Keratinocyte (primary cell): Measurements from ENCODE around the gene SPIRE1. TPM values are rescaled to one million over a fixed set of nuclear protein-coding genes. Genes with fewer than 3 reads are reported as not detected.

Source experiments
- DNase-seq: peaks from one replicate; pipeline ENCODE4 v3.0.0-alpha.2; 2011; ENCODE audit warnings: low read depth, missing footprints, low spot score
- FAIRE-seq: peaks from 2 replicates; lab custom pipeline; 2011; peaks lifted over from hg19 to GRCh38; lab: Jason Lieb, UNC
- H2AFZ ChIP-seq: 2 replicates; pipeline ENCODE4 v1.6.0; 2012; ENCODE audit warnings: low read length, control low read depth, inconsistent platforms; ENCODE audit not compliant: control insufficient read depth
- H3K27ac ChIP-seq: 2 replicates; pipeline ENCODE4 v1.5.1; 2011; ENCODE audit warnings: low read length; ENCODE audit not compliant: control insufficient read depth, insufficient read depth
- H3K27me3 ChIP-seq: 3 replicates; pipeline ENCODE4 v1.6.0; 2011; ENCODE audit warnings: low read length; ENCODE audit not compliant: control insufficient read depth, insufficient read depth; ENCODE audit errors: extremely low read depth
- H3K36me3 ChIP-seq, 2 experiments: 2 replicates in 1 of 2; 3 replicates in 1 of 2; pipeline ENCODE4 v1.5.1; 2011; ENCODE audit warnings: low read length in 2 of 2, mild to moderate bottlenecking in 1 of 2; ENCODE audit not compliant: control insufficient read depth in 2 of 2, insufficient read depth in 2 of 2; ENCODE audit errors: extremely low read depth in 1 of 2
- H3K4me1 ChIP-seq: 3 replicates; pipeline ENCODE4 v1.5.1; 2011; ENCODE audit warnings: low read length; ENCODE audit not compliant: control insufficient read depth, insufficient read depth; ENCODE audit errors: extremely low read depth
- H3K4me2 ChIP-seq: 3 replicates; pipeline ENCODE4 v1.6.0; 2011; ENCODE audit warnings: low read depth, low read length; ENCODE audit not compliant: control insufficient read depth, insufficient read depth; ENCODE audit errors: extremely low read depth
- H3K4me3 ChIP-seq, 3 experiments: fragments of 200-600 bp in 1 of 3; sonication (generic) in 1 of 3; 2 replicates in 2 of 3; 3 replicates in 1 of 3; pipeline ENCODE4 v1.5.1; 2011 to 2016; ENCODE audit warnings: low read length in 3 of 3, mild to moderate bottlenecking in 3 of 3, control low read depth in 2 of 3, inconsistent platforms in 1 of 3, low read depth in 1 of 3, mixed read lengths in 1 of 3, mixed run types in 1 of 3, moderate library complexity in 1 of 3; ENCODE audit not compliant: control insufficient read depth in 2 of 3, insufficient read depth in 2 of 3; ENCODE audit errors: extremely low read depth in 1 of 3
- H3K79me2 ChIP-seq: 2 replicates; pipeline ENCODE4 v1.6.0; 2012; ENCODE audit warnings: low read length; ENCODE audit not compliant: control insufficient read depth, insufficient read depth
- H3K9ac ChIP-seq: 3 replicates; pipeline ENCODE4 v1.6.0; 2011; ENCODE audit warnings: low read length; ENCODE audit not compliant: control insufficient read depth, insufficient read depth; ENCODE audit errors: extremely low read depth
- H3K9me1 ChIP-seq: 3 replicates; pipeline ENCODE4 v1.6.0; 2011; ENCODE audit warnings: low read length; ENCODE audit not compliant: control insufficient read depth, insufficient read depth; ENCODE audit errors: extremely low read depth
- H3K9me3 ChIP-seq: 2 replicates; pipeline ENCODE4 v1.5.1; 2012; ENCODE audit warnings: low read depth, low read length; ENCODE audit not compliant: control insufficient read depth
- H4K20me1 ChIP-seq: 3 replicates; pipeline ENCODE4 v1.6.0; 2011; ENCODE audit warnings: low read length; ENCODE audit not compliant: control insufficient read depth, insufficient read depth; ENCODE audit errors: extremely low read depth
- EZH2 ChIP-seq: IDR thresholded peaks from one replicate; pipeline ENCODE4 v1.6.1; 2012; ENCODE audit warnings: inconsistent platforms, mild to moderate bottlenecking, low read length, moderate library complexity
- dilution Hi-C: fragments of 300-500 bp; cut with MboI; formaldehyde crosslinking; loops from one replicate; pipeline ENCODE4 v1.7.0; 2020; ENCODE audit warnings: low sequenced_read_pairs; ENCODE audit not compliant: extremely low pct_ligation_motif_present
- polyA plus RNA-seq, 5 experiments: library from polyadenylated mRNA; depleted of rRNA in 3 of 5; stranded (reverse) in 3 of 5; stranded (forward) in 1 of 5; unstranded in 1 of 5; fragments of >200 nt; gene quantifications; 1 replicate in 1 of 5; 2 replicates in 3 of 5; 3 replicates in 1 of 5; pipeline versions ENCODE4 v1.2.1 to v1.2.3, GENCODE V29; 2011 to 2012; ENCODE audit warnings: missing spikeins in 2 of 5, low read depth in 1 of 5, low replicate concordance in 1 of 5
- TF ChIP-seq, protein P1 (sequence below), 3 experiments: IDR thresholded peaks in 1 of 3; conservative IDR thresholded peaks in 1 of 3; optimal IDR thresholded peaks in 1 of 3; 2 replicates in 2 of 3; 3 replicates in 1 of 3; pipeline versions ENCODE3 to v1.5.1; 2011; ENCODE audit warnings: low read length in 3 of 3, mild to moderate bottlenecking in 3 of 3, moderate library complexity in 2 of 3, control low read depth in 1 of 3, inconsistent platforms in 1 of 3; ENCODE audit not compliant: insufficient read depth in 2 of 3; ENCODE audit errors: extremely low read depth in 1 of 3

Gene SPIRE1
- polyA plus RNA-seq, 1 donor (not counting 4 experiments of a cell fraction or from before 2014, with no cell fraction given), result 20.6 TPM

DNA sequence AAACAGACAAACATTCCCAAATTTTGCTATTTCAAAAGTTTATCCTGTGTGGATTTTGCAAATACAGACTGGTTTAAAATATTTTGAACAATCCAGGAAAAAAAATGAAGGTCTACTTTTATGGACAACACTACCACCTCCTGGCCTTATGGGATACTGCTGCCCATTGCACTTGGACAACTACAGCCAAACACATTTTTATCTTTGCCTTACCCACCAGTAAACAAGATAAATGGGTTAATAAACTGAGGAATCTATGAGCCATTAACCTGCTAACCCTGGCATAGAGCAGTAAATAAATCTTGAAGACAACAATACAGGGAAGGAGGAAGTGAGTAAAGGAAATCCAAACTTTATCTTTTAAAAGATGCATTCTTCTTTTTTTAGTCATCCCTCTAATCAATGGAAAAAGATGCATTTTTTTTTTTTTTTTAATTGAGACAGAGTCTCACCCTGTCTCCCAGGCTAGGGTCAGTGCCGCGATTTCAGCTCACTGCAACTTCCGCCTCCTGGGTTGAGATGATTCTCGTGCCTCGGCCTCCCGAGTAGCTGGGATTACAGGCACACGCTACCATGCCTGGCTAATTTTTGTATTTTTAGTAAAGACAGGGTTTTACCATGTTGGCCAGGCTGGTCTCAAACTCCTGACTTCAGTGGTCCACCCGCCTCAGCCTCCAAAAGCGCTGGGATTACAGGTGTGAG, 2.1 kb upstream of the SPIRE1 start:
- no peak overlapping the region for H3K4me2 ChIP-seq
- DNase-seq (no peak), FAIRE-seq (peak; percentile 89)
- no peak overlapping the region for H3K4me3 ChIP-seq
- TF ChIP-seq, protein P1, sequence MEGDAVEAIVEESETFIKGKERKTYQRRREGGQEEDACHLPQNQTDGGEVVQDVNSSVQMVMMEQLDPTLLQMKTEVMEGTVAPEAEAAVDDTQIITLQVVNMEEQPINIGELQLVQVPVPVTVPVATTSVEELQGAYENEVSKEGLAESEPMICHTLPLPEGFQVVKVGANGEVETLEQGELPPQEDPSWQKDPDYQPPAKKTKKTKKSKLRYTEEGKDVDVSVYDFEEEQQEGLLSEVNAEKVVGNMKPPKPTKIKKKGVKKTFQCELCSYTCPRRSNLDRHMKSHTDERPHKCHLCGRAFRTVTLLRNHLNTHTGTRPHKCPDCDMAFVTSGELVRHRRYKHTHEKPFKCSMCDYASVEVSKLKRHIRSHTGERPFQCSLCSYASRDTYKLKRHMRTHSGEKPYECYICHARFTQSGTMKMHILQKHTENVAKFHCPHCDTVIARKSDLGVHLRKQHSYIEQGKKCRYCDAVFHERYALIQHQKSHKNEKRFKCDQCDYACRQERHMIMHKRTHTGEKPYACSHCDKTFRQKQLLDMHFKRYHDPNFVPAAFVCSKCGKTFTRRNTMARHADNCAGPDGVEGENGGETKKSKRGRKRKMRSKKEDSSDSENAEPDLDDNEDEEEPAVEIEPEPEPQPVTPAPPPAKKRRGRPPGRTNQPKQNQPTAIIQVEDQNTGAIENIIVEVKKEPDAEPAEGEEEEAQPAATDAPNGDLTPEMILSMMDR (optimal IDR thresholded peaks at IDR 0.05 in 1 of 3, IDR thresholded peaks at IDR 0.05 in 1 of 3, conservative IDR thresholded peaks at IDR 0.05 in 1 of 3; ENCODE audit: extremely low read depth in 1 of 3, insufficient read depth in 2 of 3, low read length in 3 of 3), result peak; percentile 61 to 89 (median 77)
- no peak for TF ChIP-seq EZH2
- H3K36me3 ChIP-seq, result no peaks in the 10 kb centered on the region
- no peak overlapping the region for H2AFZ ChIP-seq
- dilution Hi-C loops, result no loop called here
- peaks cover 19% of the 10 kb centered on the region for H3K79me2 ChIP-seq
- no peaks in the 10 kb centered on the region for H4K20me1 ChIP-seq
- H3K4me1 ChIP-seq, result peaks cover 7% of the 10 kb centered on the region
- no peak overlapping the region for H3K27ac ChIP-seq
- H3K9me3 ChIP-seq, result no peaks in the 10 kb centered on the region
- H3K27me3 ChIP-seq, result no peaks in the 10 kb centered on the region
- no peaks in the 10 kb centered on the region for H3K9me1 ChIP-seq
- H3K9ac ChIP-seq, result no peak overlapping the region

DNA sequence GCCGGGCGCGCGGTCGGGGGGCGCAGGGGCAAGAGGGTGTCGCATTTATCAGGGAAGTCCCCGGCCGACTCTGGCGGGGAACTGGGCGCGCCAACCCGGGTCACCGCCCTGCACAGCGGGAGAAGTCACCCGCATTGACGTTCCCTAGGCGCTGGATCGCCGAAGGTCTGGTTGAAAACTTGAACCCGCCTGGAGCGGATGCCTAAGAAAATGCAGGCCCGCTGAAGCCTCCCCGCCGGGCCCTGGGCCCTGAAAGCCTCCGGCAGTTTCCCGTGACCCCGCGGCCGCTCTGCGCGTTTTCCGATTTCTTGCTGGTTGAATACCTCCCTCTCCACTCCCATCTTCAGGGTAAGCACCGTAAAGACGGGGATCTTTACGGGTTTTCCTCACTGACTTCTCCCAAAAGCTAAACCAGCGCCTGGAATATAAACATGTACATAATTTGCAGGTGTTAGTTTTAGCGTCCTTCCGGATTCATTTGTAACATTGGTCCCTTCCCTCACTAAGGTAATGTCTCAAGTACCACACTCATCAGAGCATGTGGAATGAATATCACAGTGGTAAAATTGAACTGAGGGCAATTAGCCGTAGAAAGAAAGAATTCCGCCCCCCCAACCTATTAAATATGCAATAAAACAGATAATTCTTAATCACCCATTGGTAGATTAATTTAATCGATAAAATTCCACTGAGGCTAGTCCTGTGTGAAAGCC, 675 bp upstream of the SPIRE1 start:
- Histone ChIP-seq H3K9me1 (no peaks in the 10 kb centered on the region), H2AFZ (peak overlapping the region; percentile 78), H3K4me3 (peak overlapping the region; percentile 85 to 98 (median 92)), H3K36me3 (no peaks in the 10 kb centered on the region), H3K27me3 (no peaks in the 10 kb centered on the region), H3K4me2 (peak overlapping the region; percentile 60), H3K4me1 (peaks cover 7% of the 10 kb centered on the region), H4K20me1 (no peaks in the 10 kb centered on the region), H3K27ac (peak overlapping the region; percentile 52), H3K79me2 (peaks cover 29% of the 10 kb centered on the region), H3K9me3 (no peaks in the 10 kb centered on the region), H3K9ac (peak overlapping the region; percentile 92)
- TF ChIP-seq, protein P1 (optimal IDR thresholded peaks at IDR 0.05 in 1 of 3, IDR thresholded peaks at IDR 0.05 in 1 of 3, conservative IDR thresholded peaks at IDR 0.05 in 1 of 3; ENCODE audit: extremely low read depth in 1 of 3, insufficient read depth in 2 of 3, low read length in 3 of 3), result no peak
- no peak for TF ChIP-seq EZH2
- dilution Hi-C loops, result no loop called here
- no peak for DNase-seq
- FAIRE-seq, result peak; percentile 48
